Neural cell (in vitro differentiated cells): ENCODE measurements around the gene TLR6. TPM values are rescaled to one million over a fixed set of nuclear protein-coding genes. Genes with fewer than 3 reads are reported as not detected.

Experiments used
- H2AFZ ChIP-seq: fragments of 200-600, 300-800 bp; sonication (generic), shearing (Covaris generic); 2 replicates; pipeline ENCODE4 v1.6.0; 2014; ENCODE audit warnings: low read depth, mild to moderate bottlenecking, antibody characterized with exemption, low read length, moderate library complexity
- H3F3A ChIP-seq: fragments of 200-600 bp; shearing (Covaris generic); 2 replicates; pipeline ENCODE4 v1.6.1; 2016; ENCODE audit warnings: mild to moderate bottlenecking, moderate library complexity, mixed read lengths, antibody characterized with exemption, low read length; ENCODE audit not compliant: insufficient read depth, poor library complexity, severe bottlenecking
- H3K27ac ChIP-seq: fragments of 200-600, 300-800 bp; sonication (generic), shearing (Covaris generic); 2 replicates; pipeline ENCODE4 v1.5.1; 2014; ENCODE audit warnings: mild to moderate bottlenecking, low read length, moderate library complexity
- H3K27me3 ChIP-seq: fragments of 300-800, 200-600 bp; sonication (generic), shearing (Covaris generic); 2 replicates; pipeline ENCODE4 v1.6.0; 2014; ENCODE audit warnings: mild to moderate bottlenecking, low read depth, low read length, moderate library complexity; ENCODE audit not compliant: insufficient read depth
- H3K36me3 ChIP-seq: fragments of 300-800, 200-600 bp; sonication (generic), shearing (Covaris generic); 2 replicates; pipeline ENCODE4 v1.5.1; 2014; ENCODE audit warnings: mild to moderate bottlenecking, antibody characterized with exemption, low read length, moderate library complexity; ENCODE audit not compliant: insufficient read depth
- H3K4me2 ChIP-seq: fragments of 300-800, 200-600 bp; sonication (generic), shearing (Covaris generic); 2 replicates; pipeline ENCODE4 v1.6.0; 2014; ENCODE audit warnings: mild to moderate bottlenecking, low read length
- H3K4me3 ChIP-seq: fragments of 300-800, 200-600 bp; sonication (generic), shearing (Covaris generic); 2 replicates; pipeline ENCODE4 v1.5.1; 2014; ENCODE audit warnings: mild to moderate bottlenecking, low read length, moderate library complexity
- H3K79me2 ChIP-seq: fragments of 200-600 bp; shearing (Covaris generic); replicated peaks from 2 replicates; pipeline ENCODE4 v1.6.0; 2014; ENCODE audit warnings: mild to moderate bottlenecking, low read length, moderate library complexity; ENCODE audit not compliant: insufficient read depth
- H3K9ac ChIP-seq: fragments of 300-800, 200-600 bp; sonication (generic), shearing (Covaris generic); 2 replicates; pipeline ENCODE4 v1.6.1; 2016; ENCODE audit warnings: mild to moderate bottlenecking, low read length, mixed read lengths
- H3K9me2 ChIP-seq: fragments of 200-600 bp; shearing (Covaris generic); 2 replicates; pipeline ENCODE4 v1.6.1; 2016; ENCODE audit warnings: mild to moderate bottlenecking, low read length, mixed read lengths; ENCODE audit not compliant: insufficient read depth
- H3K9me3 ChIP-seq: fragments of 200-600, 300-800 bp; sonication (generic), shearing (Covaris generic); 2 replicates; pipeline ENCODE4 v1.6.1; 2016; ENCODE audit warnings: mild to moderate bottlenecking, mixed run types, low read length, moderate library complexity, mixed read lengths
- H4K20me1 ChIP-seq: fragments of 200-600 bp; shearing (Covaris generic); 2 replicates; pipeline ENCODE4 v1.6.1; 2016; ENCODE audit warnings: mild to moderate bottlenecking, mixed run types; ENCODE audit not compliant: insufficient read depth
- CTCF ChIP-seq: fragments of 450-650 bp; IDR thresholded peaks from 2 replicates; pipeline ENCODE4 v1.5.1; 2014; ENCODE audit warnings: antibody characterized with exemption, mild to moderate bottlenecking, moderate library complexity; ENCODE audit not compliant: poor library complexity, severe bottlenecking
- EP300 ChIP-seq: fragments of 450-650 bp; conservative IDR thresholded peaks from 2 replicates; pipeline ENCODE4 v1.6.1; 2014; ENCODE audit warnings: antibody characterized with exemption, mild to moderate bottlenecking, moderate library complexity; ENCODE audit not compliant: poor library complexity, severe bottlenecking
- EZH2 ChIP-seq: fragments of 200-600, 300-800 bp; shearing (Covaris generic), sonication (generic); IDR thresholded peaks from 2 replicates; pipeline ENCODE4 v1.6.1; 2014; ENCODE audit warnings: antibody characterized with exemption, low read length, borderline replicate concordance, mild to moderate bottlenecking; ENCODE audit not compliant: insufficient read depth, poor library complexity, severe bottlenecking
- MXI1 ChIP-seq: fragments of 450-650 bp; conservative IDR thresholded peaks from 2 replicates; pipeline ENCODE4 v1.6.1; 2014; ENCODE audit warnings: antibody characterized with exemption, mild to moderate bottlenecking; ENCODE audit not compliant: poor library complexity, severe bottlenecking
- POLR2AphosphoS5 ChIP-seq: IDR thresholded peaks from 2 replicates; pipeline ENCODE4 v1.6.1; 2012
- RAD21 ChIP-seq: fragments of 450-650 bp; conservative IDR thresholded peaks from 2 replicates; pipeline ENCODE4 v1.6.1; 2014; ENCODE audit warnings: antibody characterized with exemption, mild to moderate bottlenecking, moderate library complexity
- REST ChIP-seq: IDR thresholded peaks from 2 replicates; pipeline ENCODE4 v1.6.1; 2012; ENCODE audit warnings: borderline replicate concordance
- SMC3 ChIP-seq: fragments of 450-650 bp; conservative IDR thresholded peaks from 2 replicates; pipeline ENCODE4 v1.6.1; 2014; ENCODE audit warnings: antibody characterized with exemption, mild to moderate bottlenecking, moderate library complexity; ENCODE audit not compliant: poor library complexity
- TAF1 ChIP-seq: IDR thresholded peaks from 2 replicates; pipeline ENCODE4 v1.6.1; 2012; ENCODE audit warnings: low read depth
- polyA plus RNA-seq: library from polyadenylated mRNA; depleted of rRNA; stranded (reverse); fragments of >200 nt; gene quantifications from 2 replicates; pipeline ENCODE4 v1.2.3, GENCODE V29; 2014

TLR6 gene
- polyA plus RNA-seq, 1 donor from 2014 or later = not detected

DNA sequence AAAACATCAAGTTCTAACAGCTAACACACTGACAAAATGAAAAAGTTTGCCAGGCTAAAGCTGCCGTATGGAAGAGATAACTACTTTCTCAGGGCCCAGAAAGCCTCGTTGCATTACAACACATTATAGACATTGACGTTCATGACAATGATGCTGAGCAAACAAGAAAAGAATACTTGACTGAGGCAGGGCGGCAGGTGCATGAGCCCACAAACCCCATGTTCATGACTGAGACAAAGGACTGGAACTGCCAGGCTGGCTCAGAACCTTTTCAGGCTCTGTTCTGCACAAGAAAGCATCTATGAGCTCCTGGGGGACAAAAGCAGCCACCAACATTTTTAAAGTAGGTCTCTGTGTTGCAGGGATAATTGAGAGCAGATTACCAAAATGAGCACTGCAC is 13.6 kb downstream of the TLR6 start:
- no peaks in the 10 kb centered on the region for H3K9me3 ChIP-seq
- H3K4me2 ChIP-seq = no peak overlapping the region
- H2AFZ ChIP-seq = no peak overlapping the region
- H3F3A ChIP-seq = no peaks in the 10 kb centered on the region
- H3K36me3 ChIP-seq = no peaks in the 10 kb centered on the region
- H4K20me1 ChIP-seq = no peaks in the 10 kb centered on the region
- H3K9me2 ChIP-seq = no peaks in the 10 kb centered on the region
- no peak overlapping the region for H3K9ac ChIP-seq
- H3K27ac ChIP-seq = no peak overlapping the region
- H3K27me3 ChIP-seq = no peaks in the 10 kb centered on the region
- no peak overlapping the region for H3K4me3 ChIP-seq
- H3K79me2 ChIP-seq = no peaks in the 10 kb centered on the region
- TF ChIP-seq EZH2 (no peak), MXI1 (no peak), POLR2AphosphoS5 (no peak), TAF1 (no peak), RAD21 (no peak), EP300 (no peak), REST (no peak)

- TF ChIP-seq SMC3 = no peak
- TF ChIP-seq EZH2 = no peak
- TF ChIP-seq MXI1 = no peak
- TF ChIP-seq CTCF = no peak
- no peak for TF ChIP-seq TAF1
Measured at GRCh38 chr4:38837849-38838248, 18.8 kb downstream of the TLR6 start.

GRCh38 chr4:38837334-38837733 is 19.3 kb downstream of the TLR6 start:
- no peaks in the 10 kb centered on the region for H3K79me2 ChIP-seq
- H3K36me3 ChIP-seq = no peaks in the 10 kb centered on the region
- H4K20me1 ChIP-seq = no peaks in the 10 kb centered on the region
- TF ChIP-seq SMC3 = no peak
- no peak for TF ChIP-seq TAF1
- TF ChIP-seq MXI1 = no peak
- TF ChIP-seq REST = no peak
- TF ChIP-seq EP300 = no peak
- TF ChIP-seq RAD21 = no peak
- no peak for TF ChIP-seq POLR2AphosphoS5
- no peak for TF ChIP-seq CTCF
- TF ChIP-seq EZH2 = no peak
- no peaks in the 10 kb centered on the region for H3K9me2 ChIP-seq
- H3K9me3 ChIP-seq = no peaks in the 10 kb centered on the region
- no peak overlapping the region for H3K9ac ChIP-seq
- no peak overlapping the region for H3K4me3 ChIP-seq
- H3K27me3 ChIP-seq = no peaks in the 10 kb centered on the region
- no peak overlapping the region for H2AFZ ChIP-seq
- H3K4me2 ChIP-seq = no peak overlapping the region
- no peaks in the 10 kb centered on the region for H3F3A ChIP-seq
- H3K27ac ChIP-seq = no peak overlapping the region

More at GRCh38 chr4:38837849-38838248, 18.8 kb downstream of the TLR6 start:
- Histone ChIP-seq H3K79me2 (no peaks in the 10 kb centered on the region), H3K9ac (no peak overlapping the region), H3K4me3 (no peak overlapping the region), H3K9me2 (no peaks in the 10 kb centered on the region), H3K27ac (no peak overlapping the region), H3K36me3 (no peaks in the 10 kb centered on the region), H3F3A (no peaks in the 10 kb centered on the region), H3K4me2 (no peak overlapping the region), H4K20me1 (no peaks in the 10 kb centered on the region), H2AFZ (no peak overlapping the region), H3K9me3 (no peaks in the 10 kb centered on the region), H3K27me3 (no peaks in the 10 kb centered on the region)
